ENCODE results near the gene LGI4.
"Not testable (repeated sequence)": the region's sequence is repeated elsewhere in the genome, so short reads cannot be mapped to it uniquely, and the experiment has no call there.

Gene LGI4

GRCh38 chr19:35160629-35161433 lies 26.0 kb upstream of the LGI4 start:
- DNase-seq: no peak

- DNase-seq: no peak
These were observed 24.7 kb upstream of the LGI4 start for GRCh38 chr19:35159606-35160005.

DNA sequence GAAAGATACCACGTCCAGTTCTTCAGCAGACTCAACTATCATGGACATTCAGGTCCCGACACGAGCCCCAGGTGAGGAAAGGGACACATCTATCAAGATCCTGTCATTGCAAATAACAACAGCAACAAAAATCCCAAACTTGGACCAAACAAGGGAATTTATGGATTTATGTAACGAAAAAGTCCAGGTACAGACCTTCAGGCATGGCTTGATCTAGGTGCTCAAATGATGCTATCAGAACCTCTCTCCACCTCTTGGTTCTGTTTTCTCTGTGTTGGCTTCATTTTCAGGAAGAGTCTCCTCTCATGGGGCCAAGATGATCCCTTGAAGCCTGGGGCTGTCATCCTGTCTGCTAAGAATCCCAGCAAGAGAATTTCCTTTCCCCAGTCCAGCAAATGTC lies 22.6 kb upstream of the LGI4 start:
- no peak for DNase-seq

DNA sequence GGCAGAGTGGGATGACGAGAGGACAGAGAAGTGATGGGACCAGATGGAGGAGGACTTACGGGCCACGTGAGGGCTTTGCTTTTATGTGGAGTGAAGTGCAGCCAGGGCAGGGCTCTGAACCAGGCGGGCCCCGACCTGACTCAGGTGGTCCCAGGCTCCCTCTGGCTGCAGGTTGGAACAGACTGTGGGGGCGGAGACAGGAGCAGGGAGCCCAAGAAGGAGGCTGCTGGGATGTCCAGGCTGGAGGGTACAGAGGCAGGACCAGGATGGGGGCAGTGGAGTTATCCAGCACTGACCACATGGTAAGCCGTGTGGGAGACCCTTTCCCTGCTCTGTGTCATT lies 21.8 kb upstream of the LGI4 start:
- DNase-seq: no peak

DNA sequence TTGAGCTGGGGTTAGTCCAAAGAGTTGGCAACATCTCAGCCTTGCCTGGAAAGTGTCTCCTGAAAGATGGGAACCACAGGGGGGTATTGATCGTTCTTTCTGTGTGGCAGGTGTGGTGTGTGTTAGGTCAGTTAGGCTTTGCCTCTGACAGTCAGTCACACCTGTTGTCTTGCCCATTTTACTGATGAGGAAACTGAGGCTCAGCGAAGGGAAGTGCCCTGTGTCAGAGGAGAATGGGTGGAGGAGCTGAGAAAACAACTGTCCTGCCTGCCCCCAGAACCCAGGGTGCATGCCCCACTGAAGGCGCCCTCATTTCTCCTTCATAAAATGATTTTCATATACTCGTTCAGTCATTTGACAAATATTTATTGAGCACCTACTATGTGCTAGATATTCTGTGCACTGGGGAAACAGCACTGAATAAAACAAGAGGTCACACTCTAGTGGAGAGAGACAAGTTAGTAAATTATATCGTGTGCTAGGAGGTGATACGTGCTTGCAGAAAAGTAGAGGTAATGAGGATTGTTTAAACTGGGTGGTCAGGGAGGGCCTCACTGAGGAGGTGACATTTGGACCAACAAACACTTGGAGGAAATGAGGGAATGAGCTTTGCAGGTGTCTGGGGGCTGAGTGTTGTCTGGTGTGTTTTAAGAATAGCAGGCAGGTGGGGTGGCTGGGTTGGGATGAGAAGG lies 21.3 kb upstream of the LGI4 start:
- DNase-seq: no peak

DNA sequence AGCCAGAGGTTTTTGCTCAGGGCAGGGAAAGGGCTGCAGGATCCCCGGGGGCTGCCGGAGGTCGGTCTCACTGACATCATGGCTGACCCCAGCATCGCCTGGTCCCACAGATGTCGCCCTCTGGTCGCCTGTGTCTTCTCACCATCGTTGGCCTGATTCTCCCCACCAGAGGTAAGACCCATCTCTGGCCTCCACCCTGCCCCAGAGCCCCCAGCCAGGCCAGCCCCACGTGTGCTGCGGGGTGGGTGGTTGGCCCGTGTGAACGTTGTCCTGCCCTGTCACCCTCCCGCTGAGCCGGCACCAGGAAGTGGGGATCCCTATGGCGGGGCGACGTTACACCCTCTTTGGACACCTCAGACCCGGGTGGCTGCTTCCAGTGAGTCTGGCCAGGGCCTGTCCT lies 20.6 kb upstream of the LGI4 start:
- no peak for DNase-seq

- DNase-seq: peak; percentile 68
These were observed 19.9 kb upstream of the LGI4 start, which contains the start of gene FXYD5 for GRCh38 chr19:35154525-35155406. Gene FXYD5, plus strand, starts transcription at chr19:35154735. Its CDS starts 816 bp downstream, at chr19:35155551.

GRCh38 chr19:35153701-35154524 lies 19.1 kb upstream of the LGI4 start:
- peak; percentile 50 for DNase-seq

- DNase-seq: not testable (repeated sequence)
These were observed 18.3 kb upstream of the LGI4 start for GRCh38 chr19:35153129-35153522.

GRCh38 chr19:35151273-35152065 lies 16.6 kb upstream of the LGI4 start:
- DNase-seq: no peak

- no peak for DNase-seq
These were observed 15.6 kb upstream of the LGI4 start for GRCh38 chr19:35150445-35150844.

DNA sequence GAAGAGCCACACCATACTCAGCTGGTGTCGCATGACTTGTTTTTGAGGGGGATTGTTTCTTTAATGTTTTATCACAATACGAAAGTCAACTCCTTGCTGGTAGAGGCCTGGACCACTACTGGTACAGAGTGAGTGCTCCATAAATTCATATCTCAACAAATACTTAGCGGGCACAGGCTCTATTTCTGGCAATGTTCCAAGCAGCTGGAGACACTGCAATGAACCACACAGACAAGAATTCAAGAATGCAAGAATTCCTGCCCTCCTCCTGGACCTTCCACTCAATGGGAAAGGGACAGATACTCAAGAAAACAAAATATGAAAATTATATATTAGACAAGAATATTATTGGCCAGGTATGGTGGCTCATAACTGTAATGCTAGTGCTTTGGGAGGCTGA lies 14.6 kb upstream of the LGI4 start:
- no peak for DNase-seq

DNA sequence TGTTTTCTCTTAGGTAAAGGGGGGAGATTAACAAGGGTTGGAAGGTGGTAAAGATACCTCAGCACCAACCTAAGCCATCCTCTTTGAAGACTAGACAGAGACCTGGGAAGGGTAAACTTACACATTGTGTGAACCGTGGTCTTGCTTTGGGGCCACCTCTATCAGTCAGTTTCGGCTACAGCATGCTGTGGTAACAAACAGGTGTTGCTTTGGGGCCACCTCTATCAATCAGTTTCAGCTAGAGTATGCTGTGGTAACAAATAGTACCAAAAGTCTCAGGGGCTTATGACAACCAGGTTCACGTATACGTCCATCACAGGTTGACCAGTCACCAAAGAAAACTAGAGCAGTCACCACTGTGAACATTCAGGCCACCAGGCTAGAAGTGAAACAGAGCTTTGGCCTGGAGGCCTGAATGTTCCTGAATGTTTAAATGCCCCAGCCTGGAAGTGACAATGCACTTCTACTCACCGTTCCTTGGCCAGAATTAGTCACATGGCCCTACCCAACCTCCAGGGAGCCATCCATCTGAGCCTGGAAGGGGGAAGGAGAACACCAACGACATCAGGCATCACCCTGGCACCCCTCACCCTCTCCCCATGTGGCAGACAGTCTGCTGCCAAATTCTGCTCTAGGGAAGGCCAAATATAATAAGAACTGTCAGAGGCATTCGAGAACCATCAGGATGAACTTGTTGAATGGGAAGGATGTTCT lies 12.0 kb upstream of the LGI4 start:
- DNase-seq: no peak

DNA sequence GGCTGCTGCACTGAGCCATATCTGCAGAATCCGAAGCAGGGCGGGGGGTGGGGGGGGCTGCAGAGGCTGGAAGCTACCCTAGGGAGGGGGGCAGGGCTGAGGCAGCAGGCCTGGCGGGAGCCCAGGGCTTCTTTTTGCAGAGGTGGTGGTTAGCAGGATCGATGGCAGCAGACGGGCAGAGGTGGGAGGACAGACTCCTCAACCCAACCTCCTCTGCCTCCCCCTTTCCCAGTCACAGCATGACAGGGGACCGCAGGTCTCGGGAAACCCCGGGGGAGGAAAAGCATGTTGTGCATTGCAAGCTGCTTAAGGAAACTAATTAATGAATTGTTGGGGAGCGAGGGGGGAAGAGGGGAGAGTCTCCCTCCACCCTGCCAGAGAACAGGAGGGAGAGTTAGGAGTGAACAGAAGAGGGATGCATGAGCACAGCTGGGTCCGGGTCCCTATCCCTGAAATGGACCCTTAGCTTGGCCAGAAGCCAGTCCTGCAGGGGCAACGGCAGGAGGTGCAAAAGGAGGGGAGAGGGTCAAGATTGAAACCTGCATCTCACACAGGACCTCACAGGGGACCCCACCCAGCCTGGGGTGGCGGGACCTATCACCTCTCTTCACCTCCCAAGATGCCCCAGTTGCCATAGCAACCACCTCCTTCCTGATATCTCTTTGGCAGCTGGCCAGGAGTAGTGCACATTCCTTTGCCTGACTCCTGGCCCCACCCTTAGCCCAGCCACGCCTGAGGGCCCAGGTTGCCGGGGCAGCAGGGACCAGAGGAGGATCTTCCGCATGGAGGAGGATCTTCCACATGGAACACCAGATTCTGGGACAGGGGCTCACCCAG lies 10.0 kb upstream of the LGI4 start:
- peak; percentile 72 for DNase-seq

DNA sequence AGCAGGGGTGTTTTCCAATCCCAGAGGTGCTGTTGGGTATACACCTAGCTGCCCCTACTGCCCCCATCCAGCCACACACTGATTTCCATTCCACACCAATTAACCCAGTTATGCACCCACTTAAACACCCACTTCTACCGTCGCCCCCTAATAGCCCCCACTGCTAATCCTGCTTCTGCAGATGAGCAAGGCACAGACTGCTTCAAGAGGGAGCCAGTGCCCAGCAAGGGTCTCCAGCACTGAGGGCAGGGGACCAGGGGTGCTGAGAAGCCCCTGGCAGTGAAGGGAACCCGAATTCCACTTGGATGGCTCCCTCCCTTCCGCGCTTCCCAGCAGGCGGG lies 9.4 kb upstream of the LGI4 start:
- no peak for DNase-seq

GRCh38 chr19:35143818-35144217 lies 9.0 kb upstream of the LGI4 start:
- DNase-seq: no peak

GRCh38 chr19:35143231-35143715 lies 8.4 kb upstream of the LGI4 start, which contains the start of gene FXYD7:
Gene FXYD7, plus strand, starts transcription at chr19:35143255. Its CDS starts 79 bp downstream, at chr19:35143334.
- peak; percentile 34 for DNase-seq

DNA sequence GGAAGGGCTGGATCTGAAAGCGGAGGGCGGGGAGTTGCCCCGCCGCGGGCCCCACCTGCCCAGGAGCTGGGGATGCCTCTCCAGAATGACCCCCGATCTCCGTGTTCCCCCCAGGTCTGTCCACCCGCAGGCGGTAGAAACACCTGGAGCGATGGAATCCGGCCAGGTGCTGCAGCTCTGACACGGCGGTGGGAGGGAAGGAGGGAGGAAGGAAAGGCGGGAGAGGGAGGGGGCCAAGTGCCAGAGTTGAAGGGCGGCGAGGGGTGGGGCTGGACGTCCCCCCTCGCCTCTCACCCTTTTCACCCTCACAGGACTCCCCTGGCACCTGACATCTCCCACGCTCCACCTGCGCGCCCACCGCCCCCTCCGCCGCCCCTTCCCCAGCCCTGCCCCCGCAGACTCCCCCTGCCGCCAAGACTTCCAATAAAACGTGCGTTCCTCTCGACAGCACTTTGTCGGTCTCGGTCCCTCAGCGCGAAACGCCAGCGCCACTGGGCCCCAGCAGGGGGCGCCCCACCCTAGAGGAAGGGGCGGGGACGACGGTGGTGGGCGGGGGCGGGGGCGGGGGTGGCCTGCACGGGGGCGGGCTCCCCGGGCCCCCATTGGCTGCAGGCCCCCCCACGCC lies 7.9 kb upstream of the LGI4 start:
- DNase-seq: peak; percentile 75

DNA sequence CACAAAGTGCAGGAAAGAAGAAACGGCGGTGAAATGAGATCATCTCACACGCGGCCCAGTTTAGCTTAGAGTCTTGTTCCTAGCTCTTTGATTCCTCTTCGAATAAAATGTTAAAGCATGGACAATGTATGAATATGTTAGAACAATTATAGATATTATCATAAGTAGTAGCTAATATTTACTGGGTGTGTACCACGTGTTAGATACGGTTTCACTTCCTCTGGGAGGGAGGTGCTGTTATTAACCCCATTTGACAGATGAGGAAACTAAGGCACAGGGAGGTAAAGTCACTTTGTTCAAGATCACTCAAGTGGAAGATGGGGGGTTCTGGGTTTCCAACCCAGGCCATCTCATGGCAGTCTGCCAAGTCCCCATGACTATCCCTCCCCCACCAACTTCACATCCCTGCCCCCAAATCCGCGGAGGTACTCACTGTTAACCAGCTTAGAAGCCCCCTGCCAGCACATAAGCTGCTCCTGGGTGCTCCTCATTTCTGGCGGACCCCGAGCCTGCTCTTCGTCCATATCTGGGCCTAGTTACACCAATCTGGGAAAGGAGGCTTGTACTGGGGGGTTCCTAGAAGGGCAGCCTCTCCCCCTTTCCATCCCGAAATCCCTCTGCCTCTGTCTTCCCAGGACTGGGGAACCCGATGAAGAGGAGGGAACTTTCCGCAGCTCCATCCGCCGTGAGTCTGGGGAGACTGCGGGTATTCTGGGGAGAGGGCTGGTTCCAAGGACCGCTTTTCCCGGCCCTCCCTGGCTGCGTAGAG lies 7.2 kb upstream of the LGI4 start:
- peak; percentile 74 for DNase-seq

Data from NCI-H82 (cell line).